Measurements from ENCODE around the gene ZSCAN9.

The ZSCAN9 gene

GRCh38 chr6:28225056-28225834 lies at the start of gene ZSCAN9:
Gene ZSCAN9 (plus strand): TSS chr6:28225275. CDS start chr6:28227085, 1,810 bp downstream.
- DNase-seq: peak; percentile 60

GRCh38 chr6:28176373-28176772 lies 48.7 kb upstream of the ZSCAN9 start:
- no peak for DNase-seq

- DNase-seq: no peak
Measured at GRCh38 chr6:28182255-28182654, 42.8 kb upstream of the ZSCAN9 start.

- no peak for DNase-seq
Measured at GRCh38 chr6:28188111-28188979, 36.7 kb upstream of the ZSCAN9 start.

GRCh38 chr6:28200020-28200419 lies 25.1 kb upstream of the ZSCAN9 start:
- no peak for DNase-seq

GRCh38 chr6:28203201-28203600 lies 21.9 kb upstream of the ZSCAN9 start:
- no peak for DNase-seq

- DNase-seq: no peak
Measured at GRCh38 chr6:28205879-28206278, 19.2 kb upstream of the ZSCAN9 start.

GRCh38 chr6:28206527-28206926 lies 18.5 kb upstream of the ZSCAN9 start:
- DNase-seq: no peak

- DNase-seq: no peak
Measured at GRCh38 chr6:28206928-28207509, 18.1 kb upstream of the ZSCAN9 start.

GRCh38 chr6:28207510-28208110 lies 17.5 kb upstream of the ZSCAN9 start:
- DNase-seq: no peak

- DNase-seq: no peak
Measured at GRCh38 chr6:28208111-28208659, 16.9 kb upstream of the ZSCAN9 start.

GRCh38 chr6:28209753-28210535 lies 15.1 kb upstream of the ZSCAN9 start:
- no peak for DNase-seq

- no peak for DNase-seq
Measured at GRCh38 chr6:28211840-28212509, 13.1 kb upstream of the ZSCAN9 start.

- DNase-seq: peak; percentile 20
Measured at GRCh38 chr6:28212510-28213212, 12.4 kb upstream of the ZSCAN9 start.

- no peak for DNase-seq
Measured at GRCh38 chr6:28213213-28213523, 11.9 kb upstream of the ZSCAN9 start.

- DNase-seq: no peak
Measured at GRCh38 chr6:28215425-28215824, 9.7 kb upstream of the ZSCAN9 start.

- no peak for DNase-seq
Measured at GRCh38 chr6:28217890-28218289, 7.2 kb upstream of the ZSCAN9 start.

- peak; percentile 29 for DNase-seq
Measured at GRCh38 chr6:28218312-28219248, 6.5 kb upstream of the ZSCAN9 start.

- no peak for DNase-seq
Measured at GRCh38 chr6:28220257-28221133, 4.6 kb upstream of the ZSCAN9 start.

Data from CD4-positive, alpha-beta T cell treated with Interleukin-17A for 1 hour (primary cell).